ENCODE data around the gene PRMT9. TPM values are rescaled to one million over a fixed set of nuclear protein-coding genes. Genes with fewer than 3 reads are reported as not detected.

PRMT9 gene
- total RNA-seq, 6 experiments from 2014 or later: 3.4 to 4.9 (median 4.6) TPM

GRCh38 chr4:147591106-147591505 is 92.9 kb downstream of the PRMT9 start:
- H3K27ac ChIP-seq: no peak overlapping the region
- H3K36me3 ChIP-seq: no peaks in the 10 kb centered on the region
- no peaks in the 10 kb centered on the region for H3K4me1 ChIP-seq
- no peak overlapping the region for H3K4me3 ChIP-seq
- intact Hi-C loops (cut with DNase I): no loop called here
- TF ChIP-seq CTCF (IDR thresholded peaks at IDR 0.05): no peak
- TF ChIP-seq POLR2A (IDR thresholded peaks at IDR 0.05): no peak
- DNase-seq (no peak), ATAC-seq (no peak)
- peaks cover 0 to 2% of the 10 kb centered on the region in 2 donors for H3K27me3 ChIP-seq
- H3K9me3 ChIP-seq: no peaks in the 10 kb centered on the region

GRCh38 chr4:147590249-147590920 is 93.6 kb downstream of the PRMT9 start:
- Histone ChIP-seq H3K4me1 (no peaks in the 10 kb centered on the region), H3K9me3 (no peaks in the 10 kb centered on the region), H3K4me3 (no peak overlapping the region), H3K27ac (no peak overlapping the region), H3K36me3 (no peaks in the 10 kb centered on the region), H3K27me3 (peaks cover 0 to 2% of the 10 kb centered on the region in 2 donors)
- ATAC-seq: peak in 3 of 4 donors; percentile 39 to 60 (median 57)
- DNase-seq: no peak
- intact Hi-C loops (cut with DNase I): no loop called here
- TF ChIP-seq POLR2A (IDR thresholded peaks at IDR 0.05) (no peak), CTCF (IDR thresholded peaks at IDR 0.05) (peak; percentile 59 to 74 (median 64))
- 43% methylated on average over 12 of the region's 12 CpGs for WGBS (ENCODE audit: insufficient coverage, low coverage, low lambda C conversion rate, missing lambda C conversion rate)

- Histone ChIP-seq H3K4me3 (no peak overlapping the region), H3K36me3 (no peaks in the 10 kb centered on the region), H3K27ac (no peak overlapping the region), H3K9me3 (no peaks in the 10 kb centered on the region), H3K4me1 (no peaks in the 10 kb centered on the region), H3K27me3 (peaks cover 0 to 2% of the 10 kb centered on the region in 2 donors)
- TF ChIP-seq CTCF (IDR thresholded peaks at IDR 0.05) (no peak), POLR2A (IDR thresholded peaks at IDR 0.05) (no peak)
- intact Hi-C loops (cut with DNase I): no loop called here
- no peak for ATAC-seq
- DNase-seq: no peak
- 40% methylated on average over 1 of the region's 1 CpG for WGBS (ENCODE audit: insufficient coverage, low coverage, low lambda C conversion rate, missing lambda C conversion rate)
Measured at GRCh38 chr4:147589586-147589985, 94.4 kb downstream of the PRMT9 start.

Other genes with a start within 250 kb of the PRMT9 start
- gene EDNRA, start 203.1 kb downstream of the PRMT9 start, total RNA-seq: 1 to 10 TPM in 2 of 6 experiments, under 1 TPM in 4; 0.61 to 1.2 (median 0.92) TPM
- gene TMEM184C, start 66.8 kb downstream of the PRMT9 start, total RNA-seq: 10 to 100 TPM; 19.0 to 25.3 (median 21.3) TPM
- 10 to 100 TPM in 3 of 6 experiments, 1 to 10 TPM in 3; 5.5 to 13.3 (median 10.4) TPM for gene ARHGAP10, start 47.9 kb upstream of the PRMT9 start, total RNA-seq

Data from right lobe of liver (tissue), 6 donors.